ENCODE measurements around the gene CCNO. TPM values are rescaled to one million over a fixed set of nuclear protein-coding genes. Genes with fewer than 3 reads are reported as not detected.

The CCNO gene
- total and polyA plus RNA-seq, 8 donors, result 0.55 to 32.1 (median 6.4) TPM; not detected in 1

DNA sequence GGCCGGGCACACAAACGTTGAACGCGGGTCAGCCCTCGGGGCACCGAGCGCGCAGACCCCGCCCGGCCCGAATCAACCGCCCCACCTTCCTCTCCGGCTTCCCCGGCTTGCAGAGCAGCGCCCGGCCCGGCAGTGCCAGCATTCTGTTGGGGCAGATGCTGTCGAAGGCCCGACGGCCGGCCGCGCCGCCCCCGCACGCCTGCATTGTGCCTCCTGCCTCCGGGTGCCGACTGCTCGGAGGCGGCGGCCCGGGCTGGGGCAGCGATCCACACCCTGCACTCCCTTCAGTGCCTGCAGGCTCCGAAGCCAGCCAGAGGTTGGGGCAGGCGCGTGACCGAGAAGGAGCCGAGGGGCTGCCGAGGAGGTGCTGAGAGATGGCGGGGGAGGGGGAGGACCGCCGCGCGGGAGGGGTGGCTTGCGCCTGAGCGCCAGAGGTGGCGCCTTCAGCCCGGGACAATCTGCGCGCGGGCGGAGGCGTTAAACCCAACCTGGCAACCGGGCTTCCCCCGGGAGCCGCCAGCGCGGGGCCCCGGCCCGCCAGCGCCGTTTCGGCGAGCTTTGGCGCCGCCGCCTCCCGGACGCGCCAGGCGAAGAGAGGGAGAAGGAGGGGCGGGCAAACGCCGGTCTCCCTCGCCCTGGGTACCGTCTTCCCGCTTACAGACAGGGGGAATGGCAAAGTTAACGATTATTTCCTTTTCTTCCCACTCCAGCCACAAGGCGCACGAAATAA is 6.3 kb downstream of the CCNO start, which contains the start of gene MCIDAS:
Gene MCIDAS (minus strand): TSS at position 382 of the 730 bp plus-strand sequence. CDS start 177 bp downstream, at position 205.
- Histone ChIP-seq H3K4me3 (peak within 1 kb of the TSS; percentile 51 to 77 (median 56)), H3K9me3 (no peaks in the 10 kb centered on the region), H3K4me1 (peaks cover 36 to 58% (median 42%) of the 10 kb centered on the region in 4 donors), H3K27ac (peak within 1 kb of the TSS; percentile 56 to 82 (median 65)), H3K27me3 (peaks cover 30 to 100% (median 93%) of the 10 kb centered on the region in 3 donors), H3K36me3 (no peaks in the 10 kb centered on the region)
- no peak for TF ChIP-seq EP300 (IDR thresholded peaks at IDR 0.05)
- TF ChIP-seq, protein P1, sequence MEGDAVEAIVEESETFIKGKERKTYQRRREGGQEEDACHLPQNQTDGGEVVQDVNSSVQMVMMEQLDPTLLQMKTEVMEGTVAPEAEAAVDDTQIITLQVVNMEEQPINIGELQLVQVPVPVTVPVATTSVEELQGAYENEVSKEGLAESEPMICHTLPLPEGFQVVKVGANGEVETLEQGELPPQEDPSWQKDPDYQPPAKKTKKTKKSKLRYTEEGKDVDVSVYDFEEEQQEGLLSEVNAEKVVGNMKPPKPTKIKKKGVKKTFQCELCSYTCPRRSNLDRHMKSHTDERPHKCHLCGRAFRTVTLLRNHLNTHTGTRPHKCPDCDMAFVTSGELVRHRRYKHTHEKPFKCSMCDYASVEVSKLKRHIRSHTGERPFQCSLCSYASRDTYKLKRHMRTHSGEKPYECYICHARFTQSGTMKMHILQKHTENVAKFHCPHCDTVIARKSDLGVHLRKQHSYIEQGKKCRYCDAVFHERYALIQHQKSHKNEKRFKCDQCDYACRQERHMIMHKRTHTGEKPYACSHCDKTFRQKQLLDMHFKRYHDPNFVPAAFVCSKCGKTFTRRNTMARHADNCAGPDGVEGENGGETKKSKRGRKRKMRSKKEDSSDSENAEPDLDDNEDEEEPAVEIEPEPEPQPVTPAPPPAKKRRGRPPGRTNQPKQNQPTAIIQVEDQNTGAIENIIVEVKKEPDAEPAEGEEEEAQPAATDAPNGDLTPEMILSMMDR (IDR thresholded peaks at IDR 0.05), result peak in 4 of 7 experiments; percentile 5 to 30 (median 18)
- TF ChIP-seq POLR2AphosphoS5 (IDR thresholded peaks at IDR 0.05), result no peak
- intact Hi-C loops (cut with DNase I; ENCODE audit: low total_unique reads), result no loop called here
- WGBS, 5 donors, result 1 to 3% (median 1%) methylated on average over 22 to 80 of the region's 80 CpGs
- peak; percentile 79 to 81 for DNase-seq

DNA sequence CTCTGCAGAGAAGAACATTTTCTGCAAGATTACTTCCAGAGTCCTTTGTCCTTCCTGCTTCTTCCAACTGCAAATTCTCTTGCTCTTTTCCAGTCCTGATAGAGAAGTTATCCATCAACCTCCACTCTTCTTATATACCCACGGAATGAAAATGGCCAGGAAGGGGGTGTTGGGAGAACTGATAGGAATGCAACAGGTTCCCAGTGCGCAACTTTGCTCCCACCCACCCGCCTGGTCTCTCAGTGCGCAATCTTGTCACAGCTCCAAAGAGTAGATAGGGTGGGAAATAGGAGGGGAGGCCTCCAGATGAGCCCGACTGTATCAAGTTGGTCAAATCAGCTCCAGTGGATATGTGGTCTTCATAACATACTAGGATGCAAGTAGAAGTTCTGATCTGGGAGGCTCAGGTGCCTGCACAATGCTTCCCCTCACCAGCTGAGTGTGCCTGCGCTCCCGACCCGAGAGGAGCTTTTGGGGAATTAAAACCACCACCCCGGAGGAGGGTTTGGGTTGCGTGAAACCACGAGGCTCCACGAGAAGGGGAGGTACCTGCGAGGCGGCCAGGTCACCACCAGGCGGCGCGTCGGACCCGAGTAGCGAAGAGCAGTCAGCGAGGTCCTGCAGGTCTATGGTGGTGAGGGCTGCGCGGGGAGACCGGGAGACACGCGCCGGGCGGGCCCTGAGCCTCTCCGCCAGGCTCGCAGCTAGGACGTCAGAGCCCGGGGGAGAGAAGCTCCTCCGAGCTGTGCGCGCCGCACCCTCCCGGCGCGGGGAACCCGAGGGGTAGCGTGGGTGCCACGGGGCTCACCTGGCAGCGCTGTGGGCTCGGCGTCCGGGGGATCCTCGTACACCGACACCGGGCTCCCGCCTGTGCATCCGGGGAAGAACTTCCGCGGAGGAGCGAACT is 7.1 kb downstream of the CCNO start:
- peak in 1 of 3 donors; percentile 10 for TF ChIP-seq POLR2AphosphoS5 (IDR thresholded peaks at IDR 0.05)
- TF ChIP-seq, protein P1 (IDR thresholded peaks at IDR 0.05), result peak in 5 of 7 experiments; percentile 21 to 50 (median 36)
- TF ChIP-seq POLR2A (IDR thresholded peaks at IDR 0.05), result no peak
- no peak for TF ChIP-seq EP300 (IDR thresholded peaks at IDR 0.05)
- peaks cover 26 to 100% (median 93%) of the 10 kb centered on the region in 3 donors for H3K27me3 ChIP-seq
- peak; percentile 63 to 82 for DNase-seq
- H3K4me3 ChIP-seq, result peak overlapping the region; percentile 51 to 77 (median 56)
- no peaks in the 10 kb centered on the region for H3K9me3 ChIP-seq
- H3K4me1 ChIP-seq, result peaks cover 28 to 50% (median 36%) of the 10 kb centered on the region in 4 donors
- WGBS, 5 donors, result 6 to 18% (median 6%) methylated on average over 19 to 54 of the region's 54 CpGs
- intact Hi-C loops (cut with DNase I; ENCODE audit: low total_unique reads), result no loop called here
- no peaks in the 10 kb centered on the region for H3K36me3 ChIP-seq
- peak overlapping the region; percentile 56 to 82 (median 65) for H3K27ac ChIP-seq

DNA sequence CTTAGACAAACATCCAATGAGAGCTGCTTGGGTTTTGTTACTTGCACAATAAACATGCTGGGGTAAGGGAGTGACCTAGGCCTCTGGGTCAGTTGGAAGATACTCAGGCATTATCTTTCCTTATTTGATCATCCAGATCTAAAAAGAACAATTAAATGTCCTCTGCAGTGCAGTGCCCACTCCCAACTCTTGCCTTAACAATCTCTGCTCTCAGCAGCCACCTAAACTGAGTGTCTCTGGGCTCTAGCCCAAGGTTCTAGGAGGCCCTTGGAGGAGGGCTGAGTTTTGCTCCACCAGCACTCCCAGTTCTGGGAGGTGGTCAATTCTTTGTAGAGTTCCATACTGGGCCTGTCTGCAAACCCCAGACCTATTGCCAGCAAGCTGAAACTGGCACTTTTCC is 8.1 kb downstream of the CCNO start:
- intact Hi-C loops (cut with DNase I; ENCODE audit: low total_unique reads), result no loop called here
- Histone ChIP-seq H3K9me3 (no peaks in the 10 kb centered on the region), H3K27ac (no peak overlapping the region), H3K27me3 (peaks cover 24 to 100% (median 93%) of the 10 kb centered on the region in 3 donors), H3K36me3 (no peaks in the 10 kb centered on the region), H3K4me1 (peaks cover 29 to 54% (median 39%) of the 10 kb centered on the region in 4 donors), H3K4me3 (no peak overlapping the region)
- no peak for TF ChIP-seq POLR2A (IDR thresholded peaks at IDR 0.05)
- no peak for TF ChIP-seq EP300 (IDR thresholded peaks at IDR 0.05)
- TF ChIP-seq, protein P1 (IDR thresholded peaks at IDR 0.05), result no peak
- TF ChIP-seq POLR2AphosphoS5 (IDR thresholded peaks at IDR 0.05), result no peak
- no peak for DNase-seq

DNA sequence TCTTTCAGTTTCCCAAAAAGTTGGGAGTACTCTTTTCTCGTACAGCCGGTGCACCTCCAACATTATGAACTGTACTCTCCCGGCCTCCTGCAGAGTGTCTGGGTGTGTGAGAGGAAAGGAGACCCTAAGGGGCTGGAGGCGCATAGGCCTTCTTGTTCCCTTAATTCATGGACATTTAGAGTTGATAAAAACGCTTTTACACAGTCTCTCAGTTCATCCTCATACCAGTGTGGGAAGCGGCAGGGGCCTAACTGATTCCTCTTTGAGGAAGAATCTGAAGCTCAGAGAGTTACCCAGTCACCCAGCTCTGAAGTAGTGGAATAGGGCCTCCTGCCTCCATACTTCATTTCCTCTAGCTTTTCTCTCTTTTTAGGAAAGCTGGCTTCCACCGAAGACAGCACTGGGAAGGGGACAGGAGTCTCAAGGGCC is 9.6 kb downstream of the CCNO start:
- intact Hi-C loops (cut with DNase I; ENCODE audit: low total_unique reads), result no loop called here
- 58 to 76% (median 62%) methylated on average over 7 of the region's 7 CpGs for WGBS, 5 donors
- TF ChIP-seq, protein P1 (IDR thresholded peaks at IDR 0.05), result no peak
- TF ChIP-seq POLR2A (IDR thresholded peaks at IDR 0.05), result no peak
- no peak for TF ChIP-seq POLR2AphosphoS5 (IDR thresholded peaks at IDR 0.05)
- TF ChIP-seq EP300 (IDR thresholded peaks at IDR 0.05), result no peak
- H3K9me3 ChIP-seq, result no peaks in the 10 kb centered on the region
- peaks cover 40 to 61% (median 45%) of the 10 kb centered on the region in 4 donors for H3K4me1 ChIP-seq
- peaks cover 20 to 100% (median 83%) of the 10 kb centered on the region in 3 donors for H3K27me3 ChIP-seq
- H3K36me3 ChIP-seq, result no peaks in the 10 kb centered on the region
- H3K27ac ChIP-seq, result no peak overlapping the region
- H3K4me3 ChIP-seq, result no peak overlapping the region
- no peak for DNase-seq
